ENCODE measurements around the gene CASZ1. TPM values are rescaled to one million over a fixed set of nuclear protein-coding genes. Genes with fewer than 3 reads are reported as not detected.

The CASZ1 gene
- polyA plus RNA-seq, 1 donor: 16.2 TPM

DNA sequence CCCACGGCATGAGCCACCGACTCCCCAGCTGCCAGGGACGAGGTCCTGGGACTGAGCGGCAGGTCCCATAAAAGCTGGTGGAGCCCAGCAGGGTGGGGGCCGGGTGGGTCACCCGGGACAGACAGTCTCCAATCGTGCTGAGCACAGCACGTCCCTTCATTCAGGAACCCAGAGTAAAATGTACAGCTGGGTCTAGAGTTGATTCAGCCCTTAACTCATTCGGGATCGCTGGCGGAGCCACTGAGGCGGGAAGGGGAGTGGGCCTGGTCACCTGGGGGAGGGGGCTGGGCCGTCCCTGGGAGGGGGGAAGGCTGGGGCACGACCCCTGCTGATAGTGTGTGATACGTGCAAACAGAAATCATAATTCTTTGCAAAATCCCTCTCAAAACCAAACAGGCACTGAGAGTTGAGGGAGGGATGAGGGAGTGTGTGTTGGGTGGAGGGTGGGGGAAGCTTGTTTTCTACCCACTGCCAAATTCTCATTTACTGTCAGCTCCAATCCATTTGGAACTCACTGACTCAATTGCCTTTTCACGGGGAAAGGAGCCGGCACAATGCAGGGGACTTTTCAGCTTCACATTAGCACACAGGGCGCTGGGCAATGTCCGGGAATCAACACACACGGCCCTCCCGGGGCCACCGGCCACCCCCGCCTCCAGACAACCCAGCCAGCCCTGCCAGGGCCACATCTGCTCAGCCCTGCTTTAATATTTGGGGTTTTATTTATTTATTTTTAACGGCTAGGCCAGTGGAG is 13.8 kb downstream of the CASZ1 start:
- DNase-seq: no peak
- WGBS (ENCODE audit: insufficient coverage, low lambda C conversion rate): no CpG with 5 or more reads among the region's 24 CpGs
- H3K27ac ChIP-seq (ENCODE audit: low read length): no peak overlapping the region
- no peaks in the 10 kb centered on the region for H3K9me3 ChIP-seq (ENCODE audit: control insufficient read depth, low read depth, low read length)
- no peaks in the 10 kb centered on the region for H3K36me3 ChIP-seq (ENCODE audit: control insufficient read depth, insufficient read depth, low read length)
- H3K4me1 ChIP-seq (ENCODE audit: control insufficient read depth, insufficient read depth, low read length): peaks cover 19% of the 10 kb centered on the region
- H3K4me3 ChIP-seq (ENCODE audit: low read length): no peak overlapping the region
- no peaks in the 10 kb centered on the region for H3K27me3 ChIP-seq (ENCODE audit: control insufficient read depth, insufficient read depth, low read length)

DNA sequence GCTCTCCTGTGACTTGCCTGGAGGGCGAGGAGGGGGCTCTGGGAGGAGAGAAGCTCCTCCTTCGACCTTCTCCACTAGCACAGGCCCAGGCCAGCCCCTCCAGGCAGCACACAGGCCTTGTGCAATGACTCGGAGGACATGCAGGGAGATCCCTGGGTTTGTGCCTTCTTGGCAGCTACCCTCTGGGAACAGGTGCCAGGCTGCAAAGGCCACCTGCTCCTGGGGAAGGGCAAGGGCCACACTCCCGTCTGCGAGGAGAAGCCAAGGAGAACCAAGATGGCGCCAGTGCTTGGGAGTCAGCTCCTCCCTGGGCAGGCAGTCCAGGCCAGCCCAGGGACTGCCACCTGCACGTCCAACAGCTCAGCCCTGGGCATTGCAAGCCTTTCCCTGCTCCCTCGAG is 15.3 kb downstream of the CASZ1 start:
- DNase-seq: no peak
- Histone ChIP-seq H3K9me3 (ENCODE audit: control insufficient read depth, low read depth, low read length) (no peaks in the 10 kb centered on the region), H3K27ac (ENCODE audit: low read length) (no peak overlapping the region), H3K36me3 (ENCODE audit: control insufficient read depth, insufficient read depth, low read length) (no peaks in the 10 kb centered on the region), H3K4me1 (ENCODE audit: control insufficient read depth, insufficient read depth, low read length) (peaks cover 19% of the 10 kb centered on the region), H3K4me3 (ENCODE audit: low read length) (no peak overlapping the region), H3K27me3 (ENCODE audit: control insufficient read depth, insufficient read depth, low read length) (no peaks in the 10 kb centered on the region)
- WGBS (ENCODE audit: insufficient coverage, low lambda C conversion rate): no CpG with 5 or more reads among the region's 8 CpGs

GRCh38 chr1:10779841-10780240 is 16.6 kb downstream of the CASZ1 start:
- Histone ChIP-seq H3K4me1 (ENCODE audit: control insufficient read depth, insufficient read depth, low read length) (peaks cover 16% of the 10 kb centered on the region), H3K36me3 (ENCODE audit: control insufficient read depth, insufficient read depth, low read length) (no peaks in the 10 kb centered on the region), H3K4me3 (ENCODE audit: low read length) (no peak overlapping the region), H3K9me3 (ENCODE audit: control insufficient read depth, low read depth, low read length) (no peaks in the 10 kb centered on the region), H3K27ac (ENCODE audit: low read length) (no peak overlapping the region), H3K27me3 (ENCODE audit: control insufficient read depth, insufficient read depth, low read length) (no peaks in the 10 kb centered on the region)
- peak in 1 of 2 donors; percentile 48 for DNase-seq
- no CpG with 5 or more reads among the region's 10 CpGs for WGBS (ENCODE audit: insufficient coverage, low lambda C conversion rate)

DNA sequence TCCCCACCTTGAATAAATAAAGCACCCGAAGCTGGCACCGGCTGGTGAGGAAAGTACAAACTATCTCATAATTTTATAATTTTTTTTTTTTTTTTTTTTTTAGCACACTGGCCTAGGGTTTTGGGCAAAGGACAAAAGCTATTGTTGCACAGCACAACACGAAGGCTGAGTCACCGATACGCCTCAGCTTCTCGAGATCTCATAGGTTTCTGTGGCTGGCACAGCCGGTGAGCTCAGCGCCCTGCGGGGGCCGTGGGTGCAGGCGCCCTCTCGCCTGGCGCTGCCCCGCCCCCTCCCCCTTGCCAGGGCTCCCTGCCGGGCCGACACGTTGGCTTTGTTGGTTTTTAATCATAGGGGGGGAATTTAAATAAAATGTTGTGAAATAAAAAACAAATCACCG is 17.2 kb downstream of the CASZ1 start:
- H3K4me1 ChIP-seq (ENCODE audit: control insufficient read depth, insufficient read depth, low read length): peaks cover 16% of the 10 kb centered on the region
- H3K4me3 ChIP-seq (ENCODE audit: low read length): no peak overlapping the region
- no peaks in the 10 kb centered on the region for H3K9me3 ChIP-seq (ENCODE audit: control insufficient read depth, low read depth, low read length)
- no peak overlapping the region for H3K27ac ChIP-seq (ENCODE audit: low read length)
- WGBS (ENCODE audit: insufficient coverage, low lambda C conversion rate): 100% methylated on average over 1 of the region's 18 CpGs
- no peaks in the 10 kb centered on the region for H3K36me3 ChIP-seq (ENCODE audit: control insufficient read depth, insufficient read depth, low read length)
- DNase-seq: peak in 1 of 2 donors; percentile 44
- no peaks in the 10 kb centered on the region for H3K27me3 ChIP-seq (ENCODE audit: control insufficient read depth, insufficient read depth, low read length)

DNA sequence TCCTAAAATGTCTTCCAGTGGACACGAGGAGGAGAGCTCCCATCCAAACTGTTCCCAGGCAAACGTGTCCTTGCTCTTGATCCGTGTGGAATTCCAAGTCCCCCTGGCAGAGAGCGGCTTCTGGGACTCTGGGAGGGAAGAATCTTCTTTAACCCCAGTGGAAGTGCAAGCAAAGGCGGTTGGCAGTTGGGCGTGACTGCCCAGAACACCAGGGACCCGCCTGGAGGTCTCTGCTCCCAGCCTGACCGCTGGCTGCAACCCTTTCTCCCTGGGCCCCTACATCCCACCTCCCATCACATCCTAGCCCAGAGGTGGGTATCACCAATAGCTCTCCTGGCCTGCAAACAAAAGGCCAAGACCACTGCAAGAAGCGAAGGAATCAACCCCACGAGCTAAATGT is 17.8 kb downstream of the CASZ1 start:
- no peak overlapping the region for H3K27ac ChIP-seq (ENCODE audit: low read length)

GRCh38 chr1:10777749-10778574 is 18.5 kb downstream of the CASZ1 start:
- no peaks in the 10 kb centered on the region for H3K27me3 ChIP-seq (ENCODE audit: control insufficient read depth, insufficient read depth, low read length)
- WGBS (ENCODE audit: insufficient coverage, low lambda C conversion rate): 98% methylated on average over 5 of the region's 9 CpGs
- no peak overlapping the region for H3K27ac ChIP-seq (ENCODE audit: low read length)
- no peaks in the 10 kb centered on the region for H3K36me3 ChIP-seq (ENCODE audit: control insufficient read depth, insufficient read depth, low read length)
- no peaks in the 10 kb centered on the region for H3K9me3 ChIP-seq (ENCODE audit: control insufficient read depth, low read depth, low read length)
- DNase-seq: no peak
- no peak overlapping the region for H3K4me3 ChIP-seq (ENCODE audit: low read length)
- H3K4me1 ChIP-seq (ENCODE audit: control insufficient read depth, insufficient read depth, low read length): peaks cover 13% of the 10 kb centered on the region

More for the DNA sequence above, 17.8 kb downstream of the CASZ1 start:
- H3K27me3 ChIP-seq (ENCODE audit: control insufficient read depth, insufficient read depth, low read length): no peaks in the 10 kb centered on the region
- no peaks in the 10 kb centered on the region for H3K9me3 ChIP-seq (ENCODE audit: control insufficient read depth, low read depth, low read length)
- WGBS (ENCODE audit: insufficient coverage, low lambda C conversion rate): no CpG with 5 or more reads among the region's 10 CpGs
- peaks cover 16% of the 10 kb centered on the region for H3K4me1 ChIP-seq (ENCODE audit: control insufficient read depth, insufficient read depth, low read length)
- no peaks in the 10 kb centered on the region for H3K36me3 ChIP-seq (ENCODE audit: control insufficient read depth, insufficient read depth, low read length)
- no peak for DNase-seq
- no peak overlapping the region for H3K4me3 ChIP-seq (ENCODE audit: low read length)

GRCh38 chr1:10776190-10776905 is 20.1 kb downstream of the CASZ1 start:
- peaks cover 12% of the 10 kb centered on the region for H3K4me1 ChIP-seq (ENCODE audit: control insufficient read depth, insufficient read depth, low read length)
- no peaks in the 10 kb centered on the region for H3K9me3 ChIP-seq (ENCODE audit: control insufficient read depth, low read depth, low read length)
- no peaks in the 10 kb centered on the region for H3K27me3 ChIP-seq (ENCODE audit: control insufficient read depth, insufficient read depth, low read length)
- no peaks in the 10 kb centered on the region for H3K36me3 ChIP-seq (ENCODE audit: control insufficient read depth, insufficient read depth, low read length)
- WGBS (ENCODE audit: insufficient coverage, low lambda C conversion rate): no CpG with 5 or more reads among the region's 14 CpGs
- no peak for DNase-seq
- no peak overlapping the region for H3K4me3 ChIP-seq (ENCODE audit: low read length)
- H3K27ac ChIP-seq (ENCODE audit: low read length): no peak overlapping the region

GRCh38 chr1:10775763-10776162 is 20.7 kb downstream of the CASZ1 start:
- H3K27ac ChIP-seq (ENCODE audit: low read length): no peak overlapping the region
- no peak for DNase-seq
- WGBS (ENCODE audit: insufficient coverage, low lambda C conversion rate): no CpG with 5 or more reads among the region's 9 CpGs
- peaks cover 12% of the 10 kb centered on the region for H3K4me1 ChIP-seq (ENCODE audit: control insufficient read depth, insufficient read depth, low read length)
- no peaks in the 10 kb centered on the region for H3K27me3 ChIP-seq (ENCODE audit: control insufficient read depth, insufficient read depth, low read length)
- no peaks in the 10 kb centered on the region for H3K9me3 ChIP-seq (ENCODE audit: control insufficient read depth, low read depth, low read length)
- no peak overlapping the region for H3K4me3 ChIP-seq (ENCODE audit: low read length)
- H3K36me3 ChIP-seq (ENCODE audit: control insufficient read depth, insufficient read depth, low read length): no peaks in the 10 kb centered on the region

- 94% methylated on average over 3 of the region's 17 CpGs for WGBS (ENCODE audit: insufficient coverage, low lambda C conversion rate)
- Histone ChIP-seq H3K9me3 (ENCODE audit: control insufficient read depth, low read depth, low read length) (no peaks in the 10 kb centered on the region), H3K36me3 (ENCODE audit: control insufficient read depth, insufficient read depth, low read length) (no peaks in the 10 kb centered on the region), H3K4me1 (ENCODE audit: control insufficient read depth, insufficient read depth, low read length) (peaks cover 6% of the 10 kb centered on the region), H3K27me3 (ENCODE audit: control insufficient read depth, insufficient read depth, low read length) (no peaks in the 10 kb centered on the region), H3K4me3 (ENCODE audit: low read length) (no peak overlapping the region), H3K27ac (ENCODE audit: low read length) (no peak overlapping the region)
- no peak for DNase-seq
Measured at GRCh38 chr1:10774615-10775310, 21.7 kb downstream of the CASZ1 start.

Data from large intestine (tissue), 3 donors.